ENCODE data around the gene NMRK1. TPM values are rescaled to one million over a fixed set of nuclear protein-coding genes. Genes with fewer than 3 reads are reported as not detected.

The NMRK1 gene
- total and polyA plus RNA-seq, 2 experiments from 2014 or later, result 6.2 to 15.8 TPM

- Histone ChIP-seq H3K9me2 (ENCODE audit: insufficient read depth) (no peaks in the 10 kb centered on the region), H3K4me2 (no peak overlapping the region), H3K79me2 (replicated peaks; ENCODE audit: insufficient read depth) (no peaks in the 10 kb centered on the region; the same call in none of the 2 replicates), H3F3A (replicated peaks; ENCODE audit: low read depth) (no peaks in the 10 kb centered on the region), H3K27ac (ENCODE audit: low read depth) (no peak overlapping the region), H3K4me3 (no peak overlapping the region), H4K20me1 (replicated peaks; ENCODE audit: insufficient read depth) (peaks cover 3% of the 10 kb centered on the region; the same call in 1 of the 2 replicates), H3K4me1 (ENCODE audit: insufficient read depth) (no peaks in the 10 kb centered on the region), H3K27me3 (ENCODE audit: insufficient read depth) (no peaks in the 10 kb centered on the region), H3K36me3 (ENCODE audit: insufficient read depth) (no peaks in the 10 kb centered on the region), H2AFZ (no peak overlapping the region)
- Mint-ChIP-seq H3K9me3 (no peaks in the 10 kb centered on the region), H3K4me1 (peaks cover 2% of the 10 kb centered on the region; the same call in 1 of the 3 replicates), H3K36me3 (ENCODE audit: low read depth) (no peaks in the 10 kb centered on the region), H3K27ac (no peak overlapping the region), H3K27me3 (ENCODE audit: insufficient read depth, low read depth, poor library complexity) (no peaks in the 10 kb centered on the region), H3K4me3 (no peak overlapping the region)
- no peak for TF ChIP-seq EZH2phosphoT487 (IDR thresholded peaks at IDR 0.05; ENCODE audit: unreplicated experiment)
- TF ChIP-seq ZNF331 (CRISPR knock-in tag; IDR thresholded peaks at IDR 0.05; ENCODE audit: low read depth), result no peak
- no peak for TF ChIP-seq ZNF114 (CRISPR knock-in tag; IDR thresholded peaks at IDR 0.05)
- no peak for TF ChIP-seq CTCF (conservative IDR thresholded peaks at IDR 0.05; ENCODE audit: low read depth in 2 of 2)
- no peak for TF ChIP-seq ZNF462 (CRISPR knock-in tag; IDR thresholded peaks at IDR 0.05)
- TF ChIP-seq STAT1 (IDR thresholded peaks at IDR 0.05; ENCODE audit: unreplicated experiment), result no peak
- no peak for TF ChIP-seq ETS1 (IDR thresholded peaks at IDR 0.05)
- TF ChIP-seq REST (IDR thresholded peaks at IDR 0.05; ENCODE audit: unreplicated experiment), result no peak
- TF ChIP-seq JUNB (IDR thresholded peaks at IDR 0.05; ENCODE audit: unreplicated experiment), result no peak
- no peak for TF ChIP-seq NANOG (IDR thresholded peaks at IDR 0.05; ENCODE audit: borderline replicate concordance)
- TF ChIP-seq POLR2AphosphoS5 (IDR thresholded peaks at IDR 0.05; ENCODE audit: low read depth), result no peak
- DNase-seq (ENCODE audit: low spot score) (no peak), ATAC-seq (no peak)
Observed at GRCh38 chr9:75108571-75108970, 20.6 kb upstream of the NMRK1 start.
